HepG2 (cell line): ENCODE measurements around the gene VPS13C. TPM values are rescaled to one million over a fixed set of nuclear protein-coding genes. Genes with fewer than 3 reads are reported as not detected.

Experiments used
- AGO1 ChIP-seq: fragments of 200-400 bp; formaldehyde crosslinking; IDR thresholded peaks from 2 replicates; pipeline ENCODE4 v1.6.1; 2017; ENCODE audit warnings: mild to moderate bottlenecking, low read depth, low read length, moderate library complexity; ENCODE audit not compliant: poor library complexity, severe bottlenecking
- HNRNPH1 ChIP-seq: fragments of 200-400 bp; formaldehyde crosslinking; optimal IDR thresholded peaks from 2 replicates; pipeline ENCODE3; 2017; ENCODE audit warnings: mild to moderate bottlenecking, low read depth, low read length
- JARID2 ChIP-seq: sonication (generic); formaldehyde crosslinking; IDR thresholded peaks from 2 replicates; pipeline ENCODE4 v1.8.1; 2023; ENCODE audit warnings: missing genetic modification reagents, inconsistent platforms; ENCODE audit not compliant: insufficient replicate concordance
- KAT8 ChIP-seq: IDR thresholded peaks from 2 replicates; pipeline ENCODE4 v1.6.1; 2016; ENCODE audit warnings: missing genetic modification reagents, missing compliant biosample characterization
- KLF16 ChIP-seq, 2 experiments: sonication (generic) in 1 of 2; formaldehyde crosslinking in 1 of 2; IDR thresholded peaks; 2 replicates each; pipeline versions ENCODE4 v1.6.1 to v1.8.0; 2016 to 2023; ENCODE audit warnings: missing genetic modification reagents in 2 of 2, missing compliant biosample characterization in 1 of 2
- MAFK ChIP-seq, 2 experiments: IDR thresholded peaks in 1 of 2; conservative IDR thresholded peaks in 1 of 2; 2 replicates each; pipeline ENCODE4 v1.6.1; 2011; ENCODE audit warnings: improper control_type of control experiment in 2 of 2, low read length in 2 of 2
- PHF8 ChIP-seq: sonication (generic); formaldehyde crosslinking; IDR thresholded peaks from 2 replicates; pipeline ENCODE4 v1.5.0; 2020; ENCODE audit warnings: missing genetic modification reagents
- RFX3 ChIP-seq: IDR thresholded peaks from 2 replicates; pipeline ENCODE4 v1.6.1; 2016; ENCODE audit warnings: missing biosample characterization, missing genetic modification reagents
- ZBTB25 ChIP-seq: IDR thresholded peaks from 2 replicates; pipeline ENCODE4 v1.6.1; 2018; ENCODE audit warnings: missing genetic modification reagents
- ZFP41 ChIP-seq: sonication (generic); formaldehyde crosslinking; IDR thresholded peaks from 2 replicates; pipeline ENCODE4 v1.4.0; 2020; ENCODE audit warnings: mild to moderate bottlenecking, missing genetic modification reagents, borderline replicate concordance
- ZNF10 ChIP-seq: sonication (generic); formaldehyde crosslinking; IDR thresholded peaks from 2 replicates; pipeline ENCODE4 v1.4.0; 2020; ENCODE audit warnings: mild to moderate bottlenecking, low read depth, missing genetic modification reagents, borderline replicate concordance
- ZNF367 ChIP-seq: sonication (generic); formaldehyde crosslinking; IDR thresholded peaks from 2 replicates; pipeline ENCODE4 v1.4.0; 2020; ENCODE audit warnings: missing genetic modification reagents, borderline replicate concordance
- ZNF556 ChIP-seq: sonication (generic); formaldehyde crosslinking; IDR thresholded peaks from 2 replicates; pipeline ENCODE4 v1.4.0; 2020; ENCODE audit warnings: mild to moderate bottlenecking, missing genetic modification reagents, borderline replicate concordance
- ZNF607 ChIP-seq: sonication (generic); formaldehyde crosslinking; IDR thresholded peaks from 2 replicates; pipeline ENCODE4 v1.5.1; 2020; ENCODE audit warnings: missing genetic modification reagents, mild to moderate bottlenecking, borderline replicate concordance
- ZNF672 ChIP-seq: sonication (generic); formaldehyde crosslinking; IDR thresholded peaks from 2 replicates; pipeline ENCODE4 v1.8.1; 2022; ENCODE audit warnings: missing genetic modification reagents
- ZNF75D ChIP-seq: sonication (generic); formaldehyde crosslinking; IDR thresholded peaks from 2 replicates; pipeline ENCODE4 v1.8.1; 2023; ENCODE audit warnings: missing genetic modification reagents, mild to moderate bottlenecking, borderline replicate concordance
- ZNF83 ChIP-seq: sonication (generic); formaldehyde crosslinking; IDR thresholded peaks from 2 replicates; pipeline ENCODE4 v1.4.0; 2020; ENCODE audit warnings: missing genetic modification reagents, mild to moderate bottlenecking, borderline replicate concordance
- polyA plus RNA-seq, 8 experiments: library from polyadenylated mRNA; depleted of rRNA in 3 of 8; stranded (reverse) in 7 of 8; unstranded in 1 of 8; fragments of >200 nt; fragmentation: Illumina TruSeq in 4 of 8; extraction: Trizol in 4 of 8; gene quantifications; 2 replicates each; pipeline versions ENCODE4 v1.2.1 to v1.2.3, GENCODE V29; 2011 to 2016; ENCODE audit warnings: low read depth in 4 of 8, missing spikeins in 1 of 8, mixed read lengths in 1 of 8; ENCODE audit not compliant: insufficient read depth in 1 of 8
- total RNA-seq, 5 experiments: library from RNA; depleted of rRNA; stranded (reverse); fragments of >200 nt; fragmentation: Illumina TruSeq; extraction: Trizol; gene quantifications; 2 replicates each; pipeline ENCODE4 v1.2.3, GENCODE V29; 2016; ENCODE audit warnings: low read depth in 1 of 5
- TF ChIP-seq, protein P1 (sequence below): sonication (generic); formaldehyde crosslinking; IDR thresholded peaks from 2 replicates; pipeline ENCODE4 v1.8.1; 2023; ENCODE audit warnings: mild to moderate bottlenecking, missing genetic modification reagents
- TF ChIP-seq, protein P2 (sequence below): sonication (generic); formaldehyde crosslinking; IDR thresholded peaks from 2 replicates; pipeline ENCODE4 v1.5.1; 2020; ENCODE audit warnings: mild to moderate bottlenecking, missing genetic modification reagents, moderate library complexity
- TF ChIP-seq, protein P3 (sequence below): sonication (generic); formaldehyde crosslinking; IDR thresholded peaks from 2 replicates; pipeline ENCODE4 v1.8.0; 2022; ENCODE audit warnings: missing genetic modification reagents, low read depth, mild to moderate bottlenecking, borderline replicate concordance
- TF ChIP-seq, protein P4 (sequence below): sonication (generic); formaldehyde crosslinking; IDR thresholded peaks from 2 replicates; pipeline ENCODE4 v1.8.0; 2022; ENCODE audit warnings: mild to moderate bottlenecking, missing genetic modification reagents, moderate library complexity

VPS13C gene
- total and polyA plus RNA-seq, 2 of the 13 experiments (the other 11 are each of a cell fraction or from before 2014, with no cell fraction given): 10.9 to 26.8 TPM

DNA sequence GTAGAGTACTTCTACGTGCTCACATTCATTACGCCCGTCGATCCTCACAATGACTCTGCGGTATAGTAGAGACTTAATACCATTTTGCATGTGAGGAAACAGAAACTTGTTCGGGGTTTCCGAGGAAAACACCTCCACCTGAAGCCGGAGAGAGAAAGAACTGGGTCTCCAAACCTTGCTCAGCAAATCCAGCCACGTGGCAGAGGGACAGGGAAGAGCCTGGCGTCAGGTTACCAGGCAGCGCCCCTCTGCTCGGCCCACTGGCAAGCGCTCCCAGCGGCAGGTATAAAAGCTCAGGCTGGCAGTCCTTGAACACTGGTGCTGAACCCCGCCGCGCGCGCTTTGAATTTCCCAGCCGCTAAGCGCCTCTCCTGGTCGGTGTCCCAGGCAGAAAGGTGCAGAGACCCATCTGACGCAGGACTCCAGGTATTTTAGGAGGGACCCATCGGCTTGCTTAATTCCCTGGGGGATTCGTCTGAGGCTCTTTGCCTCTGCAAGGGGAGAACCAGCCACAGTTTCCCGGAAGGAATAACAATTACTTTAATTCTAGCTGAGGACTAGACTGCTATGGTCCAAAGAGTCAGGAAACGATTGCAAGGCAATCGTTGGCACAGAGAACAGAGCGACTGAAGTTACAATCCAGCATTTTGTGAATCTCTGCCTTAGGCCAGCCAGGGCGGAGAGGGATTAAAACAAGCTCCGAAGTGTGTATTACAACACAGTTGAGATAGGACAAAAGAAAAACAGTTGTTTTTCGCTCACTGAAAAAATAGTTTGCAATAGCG, 6.6 kb upstream of the VPS13C start, which contains the start of gene C2CD4A (continued):
- no peak for TF ChIP-seq ZNF83 (CRISPR knock-in tag)
- no peak for TF ChIP-seq RFX3 (CRISPR knock-in tag)
- TF ChIP-seq ZNF367 (CRISPR knock-in tag): no peak
- no peak for TF ChIP-seq ZNF607
- TF ChIP-seq PHF8: no peak; the same call in 1 of the 2 replicates
- TF ChIP-seq HNRNPH1: no peak
- TF ChIP-seq, protein P1, sequence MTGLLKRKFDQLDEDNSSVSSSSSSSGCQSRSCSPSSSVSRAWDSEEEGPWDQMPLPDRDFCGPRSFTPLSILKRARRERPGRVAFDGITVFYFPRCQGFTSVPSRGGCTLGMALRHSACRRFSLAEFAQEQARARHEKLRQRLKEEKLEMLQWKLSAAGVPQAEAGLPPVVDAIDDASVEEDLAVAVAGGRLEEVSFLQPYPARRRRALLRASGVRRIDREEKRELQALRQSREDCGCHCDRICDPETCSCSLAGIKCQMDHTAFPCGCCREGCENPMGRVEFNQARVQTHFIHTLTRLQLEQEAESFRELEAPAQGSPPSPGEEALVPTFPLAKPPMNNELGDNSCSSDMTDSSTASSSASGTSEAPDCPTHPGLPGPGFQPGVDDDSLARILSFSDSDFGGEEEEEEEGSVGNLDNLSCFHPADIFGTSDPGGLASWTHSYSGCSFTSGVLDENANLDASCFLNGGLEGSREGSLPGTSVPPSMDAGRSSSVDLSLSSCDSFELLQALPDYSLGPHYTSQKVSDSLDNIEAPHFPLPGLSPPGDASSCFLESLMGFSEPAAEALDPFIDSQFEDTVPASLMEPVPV (CRISPR knock-in tag): peak; percentile 91
- TF ChIP-seq ZFP41: no peak
- TF ChIP-seq ZBTB25: no peak
- no peak for TF ChIP-seq KAT8 (CRISPR knock-in tag)
- no peak for TF ChIP-seq JARID2 (CRISPR knock-in tag)
- no peak for TF ChIP-seq ZNF75D
- TF ChIP-seq, protein P2, sequence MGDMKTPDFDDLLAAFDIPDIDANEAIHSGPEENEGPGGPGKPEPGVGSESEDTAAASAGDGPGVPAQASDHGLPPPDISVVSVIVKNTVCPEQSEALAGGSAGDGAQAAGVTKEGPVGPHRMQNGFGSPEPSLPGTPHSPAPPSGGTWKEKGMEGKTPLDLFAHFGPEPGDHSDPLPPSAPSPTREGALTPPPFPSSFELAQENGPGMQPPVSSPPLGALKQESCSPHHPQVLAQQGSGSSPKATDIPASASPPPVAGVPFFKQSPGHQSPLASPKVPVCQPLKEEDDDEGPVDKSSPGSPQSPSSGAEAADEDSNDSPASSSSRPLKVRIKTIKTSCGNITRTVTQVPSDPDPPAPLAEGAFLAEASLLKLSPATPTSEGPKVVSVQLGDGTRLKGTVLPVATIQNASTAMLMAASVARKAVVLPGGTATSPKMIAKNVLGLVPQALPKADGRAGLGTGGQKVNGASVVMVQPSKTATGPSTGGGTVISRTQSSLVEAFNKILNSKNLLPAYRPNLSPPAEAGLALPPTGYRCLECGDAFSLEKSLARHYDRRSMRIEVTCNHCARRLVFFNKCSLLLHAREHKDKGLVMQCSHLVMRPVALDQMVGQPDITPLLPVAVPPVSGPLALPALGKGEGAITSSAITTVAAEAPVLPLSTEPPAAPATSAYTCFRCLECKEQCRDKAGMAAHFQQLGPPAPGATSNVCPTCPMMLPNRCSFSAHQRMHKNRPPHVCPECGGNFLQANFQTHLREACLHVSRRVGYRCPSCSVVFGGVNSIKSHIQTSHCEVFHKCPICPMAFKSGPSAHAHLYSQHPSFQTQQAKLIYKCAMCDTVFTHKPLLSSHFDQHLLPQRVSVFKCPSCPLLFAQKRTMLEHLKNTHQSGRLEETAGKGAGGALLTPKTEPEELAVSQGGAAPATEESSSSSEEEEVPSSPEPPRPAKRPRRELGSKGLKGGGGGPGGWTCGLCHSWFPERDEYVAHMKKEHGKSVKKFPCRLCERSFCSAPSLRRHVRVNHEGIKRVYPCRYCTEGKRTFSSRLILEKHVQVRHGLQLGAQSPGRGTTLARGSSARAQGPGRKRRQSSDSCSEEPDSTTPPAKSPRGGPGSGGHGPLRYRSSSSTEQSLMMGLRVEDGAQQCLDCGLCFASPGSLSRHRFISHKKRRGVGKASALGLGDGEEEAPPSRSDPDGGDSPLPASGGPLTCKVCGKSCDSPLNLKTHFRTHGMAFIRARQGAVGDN (CRISPR knock-in tag): peak; percentile 80
- no peak for TF ChIP-seq ZNF10 (CRISPR knock-in tag)
- no peak for TF ChIP-seq ZNF556 (CRISPR knock-in tag)
- peak in 1 of 2 experiments; percentile 58; a peak in 1 of 4 replicates for TF ChIP-seq KLF16 (CRISPR knock-in tag; IDR thresholded peaks at IDR 0.05)
- TF ChIP-seq ZNF672 (CRISPR knock-in tag): no peak
- TF ChIP-seq, protein P3, sequence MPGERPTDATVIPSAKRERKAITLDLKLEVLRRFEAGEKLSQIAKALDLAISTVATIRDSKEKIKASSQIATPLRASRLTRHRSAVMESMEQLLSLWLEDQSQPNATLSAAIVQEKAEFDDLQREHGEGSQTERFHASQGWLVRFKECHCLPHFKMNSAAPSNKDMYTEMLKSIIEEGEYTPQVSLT: no peak
- TF ChIP-seq, protein P4, sequence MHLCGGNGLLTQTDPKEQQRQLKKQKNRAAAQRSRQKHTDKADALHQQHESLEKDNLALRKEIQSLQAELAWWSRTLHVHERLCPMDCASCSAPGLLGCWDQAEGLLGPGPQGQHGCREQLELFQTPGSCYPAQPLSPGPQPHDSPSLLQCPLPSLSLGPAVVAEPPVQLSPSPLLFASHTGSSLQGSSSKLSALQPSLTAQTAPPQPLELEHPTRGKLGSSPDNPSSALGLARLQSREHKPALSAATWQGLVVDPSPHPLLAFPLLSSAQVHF (CRISPR knock-in tag): no peak
- TF ChIP-seq AGO1: no peak
- peak; percentile 37 to 59; a peak in 2 of 4 replicates for TF ChIP-seq MAFK (conservative IDR thresholded peaks at IDR 0.05 in 1 of 2, IDR thresholded peaks at IDR 0.05 in 1 of 2; ENCODE audit: low read length in 2 of 2)
